Peyer's patch (tissue), 4 donors: Measurements from ENCODE around the gene MAP2K5.

Experiments
- POLR2A ChIP-seq, 2 donors: fragments of 450-650 bp; IDR thresholded peaks; one replicate each; pipeline ENCODE4 v1.5.1; 2017; ENCODE audit warnings: antibody characterized with exemption in 2 of 2, mild to moderate bottlenecking in 2 of 2, moderate library complexity in 2 of 2
- TF ChIP-seq, protein P1 (sequence below), 6 experiments: fragments of 450-650 bp in 4 of 6; fragments of 200-600 bp in 2 of 6; sonication (generic) in 1 of 6; IDR thresholded peaks; one replicate each; pipeline ENCODE4 v1.5.1; 2017 to 2019; ENCODE audit warnings: antibody characterized with exemption in 6 of 6, mild to moderate bottlenecking in 3 of 6, moderate library complexity in 1 of 6

GRCh38 chr15:67768313-67768977 lies 225.9 kb downstream of the MAP2K5 start:
- TF ChIP-seq POLR2A (IDR thresholded peaks at IDR 0.05) = no peak
- TF ChIP-seq, protein P1, sequence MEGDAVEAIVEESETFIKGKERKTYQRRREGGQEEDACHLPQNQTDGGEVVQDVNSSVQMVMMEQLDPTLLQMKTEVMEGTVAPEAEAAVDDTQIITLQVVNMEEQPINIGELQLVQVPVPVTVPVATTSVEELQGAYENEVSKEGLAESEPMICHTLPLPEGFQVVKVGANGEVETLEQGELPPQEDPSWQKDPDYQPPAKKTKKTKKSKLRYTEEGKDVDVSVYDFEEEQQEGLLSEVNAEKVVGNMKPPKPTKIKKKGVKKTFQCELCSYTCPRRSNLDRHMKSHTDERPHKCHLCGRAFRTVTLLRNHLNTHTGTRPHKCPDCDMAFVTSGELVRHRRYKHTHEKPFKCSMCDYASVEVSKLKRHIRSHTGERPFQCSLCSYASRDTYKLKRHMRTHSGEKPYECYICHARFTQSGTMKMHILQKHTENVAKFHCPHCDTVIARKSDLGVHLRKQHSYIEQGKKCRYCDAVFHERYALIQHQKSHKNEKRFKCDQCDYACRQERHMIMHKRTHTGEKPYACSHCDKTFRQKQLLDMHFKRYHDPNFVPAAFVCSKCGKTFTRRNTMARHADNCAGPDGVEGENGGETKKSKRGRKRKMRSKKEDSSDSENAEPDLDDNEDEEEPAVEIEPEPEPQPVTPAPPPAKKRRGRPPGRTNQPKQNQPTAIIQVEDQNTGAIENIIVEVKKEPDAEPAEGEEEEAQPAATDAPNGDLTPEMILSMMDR (IDR thresholded peaks at IDR 0.05) = no peak
